ENCODE data around the gene NRXN3.

DNA sequence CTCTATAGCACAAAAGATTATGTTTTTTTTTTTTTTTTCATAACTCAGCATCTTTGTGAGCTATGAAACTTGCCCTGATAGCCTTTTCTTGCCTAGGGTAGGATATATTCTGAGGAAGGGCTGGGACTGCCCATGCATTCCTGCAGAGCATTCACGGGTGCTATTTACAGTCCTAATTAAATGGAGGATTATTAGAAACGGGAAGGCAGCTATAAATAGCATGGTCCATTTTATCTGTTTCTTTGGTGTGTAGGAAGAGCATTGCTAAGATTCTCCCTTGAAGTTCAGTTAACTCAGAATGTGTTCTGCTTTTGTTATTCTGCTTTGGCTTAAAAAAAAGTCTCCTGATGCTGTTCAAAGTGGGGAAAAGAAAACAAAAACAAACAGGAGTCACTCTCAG lies 1410.2 kb downstream of the NRXN3 start:
- TF ChIP-seq MAFK (IDR thresholded peaks at IDR 0.05; ENCODE audit: low read depth, low read length) (no peak), CTCF (conservative IDR thresholded peaks at IDR 0.05; ENCODE audit: low read depth, low read length) (no peak), POLR2A (IDR thresholded peaks at IDR 0.05; ENCODE audit: low read depth, low read length) (no peak), NFE2L2 (IDR thresholded peaks at IDR 0.05; ENCODE audit: low read depth, low read length) (no peak), RAD21 (IDR thresholded peaks at IDR 0.05; ENCODE audit: low read length) (no peak), MXI1 (IDR thresholded peaks at IDR 0.05; ENCODE audit: borderline replicate concordance, low read depth, low read length) (no peak), MAZ (IDR thresholded peaks at IDR 0.05; ENCODE audit: borderline replicate concordance, low read depth, low read length) (no peak), CEBPB (IDR thresholded peaks at IDR 0.05; ENCODE audit: low read depth, low read length) (no peak), BHLHE40 (IDR thresholded peaks at IDR 0.05; ENCODE audit: low read depth, low read length) (no peak), RCOR1 (IDR thresholded peaks at IDR 0.05; ENCODE audit: insufficient replicate concordance, low read length) (no peak), SMC3 (IDR thresholded peaks at IDR 0.05; ENCODE audit: low read depth, low read length) (no peak), ELK1 (IDR thresholded peaks at IDR 0.05; ENCODE audit: borderline replicate concordance, low read depth, low read length) (no peak)
- TF ChIP-seq, protein P1, sequence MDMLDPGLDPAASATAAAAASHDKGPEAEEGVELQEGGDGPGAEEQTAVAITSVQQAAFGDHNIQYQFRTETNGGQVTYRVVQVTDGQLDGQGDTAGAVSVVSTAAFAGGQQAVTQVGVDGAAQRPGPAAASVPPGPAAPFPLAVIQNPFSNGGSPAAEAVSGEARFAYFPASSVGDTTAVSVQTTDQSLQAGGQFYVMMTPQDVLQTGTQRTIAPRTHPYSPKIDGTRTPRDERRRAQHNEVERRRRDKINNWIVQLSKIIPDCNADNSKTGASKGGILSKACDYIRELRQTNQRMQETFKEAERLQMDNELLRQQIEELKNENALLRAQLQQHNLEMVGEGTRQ (IDR thresholded peaks at IDR 0.05; ENCODE audit: low read depth, low read length), result no peak

Measured in IMR-90 (cell line).